ENCODE results near the gene AKTIP.

The AKTIP gene

DNA sequence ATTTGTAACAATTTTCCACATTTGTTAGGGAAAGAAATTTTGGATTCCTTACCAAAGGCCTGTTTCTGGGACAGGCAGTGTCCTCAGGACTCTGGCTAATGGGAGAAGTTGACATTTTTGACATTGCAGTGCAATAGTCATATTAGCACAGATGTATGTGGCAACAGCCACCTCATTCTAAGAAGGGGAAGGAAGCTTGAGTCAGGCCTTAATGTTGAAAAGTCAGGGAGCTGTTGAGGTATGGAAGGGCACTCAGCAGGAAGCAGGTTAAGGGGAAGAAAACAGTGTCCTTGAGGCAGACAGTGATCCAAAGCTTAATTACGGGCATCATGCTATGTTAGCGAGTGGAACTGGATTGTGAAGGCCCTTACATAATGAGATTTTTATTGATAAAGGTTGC is 20.9 kb downstream of the AKTIP start:
- no peak for DNase-seq (ENCODE audit: low read depth in 1 of 2, low spot score in 1 of 2)

DNA sequence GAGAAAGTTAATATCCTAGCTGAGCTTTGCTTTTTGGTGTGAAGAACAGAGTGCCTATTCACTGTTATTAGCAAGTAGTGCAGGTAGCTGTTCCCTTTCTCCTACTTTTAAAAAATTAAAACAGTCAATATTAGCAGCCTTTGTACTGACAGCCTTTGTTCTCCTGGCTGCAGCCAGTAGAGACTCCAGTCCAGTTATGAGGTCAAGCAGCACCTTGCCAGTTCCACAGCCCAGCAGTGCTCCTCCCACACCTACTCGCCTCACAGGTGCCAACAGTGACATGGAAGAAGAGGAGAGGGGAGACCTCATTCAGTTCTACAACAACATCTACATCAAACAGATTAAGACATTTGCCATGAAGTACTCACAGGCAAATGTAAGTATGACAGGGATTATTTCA is 22.6 kb downstream of the AKTIP start:
- no peak for DNase-seq (ENCODE audit: low read depth in 1 of 2, low spot score in 1 of 2)

DNA sequence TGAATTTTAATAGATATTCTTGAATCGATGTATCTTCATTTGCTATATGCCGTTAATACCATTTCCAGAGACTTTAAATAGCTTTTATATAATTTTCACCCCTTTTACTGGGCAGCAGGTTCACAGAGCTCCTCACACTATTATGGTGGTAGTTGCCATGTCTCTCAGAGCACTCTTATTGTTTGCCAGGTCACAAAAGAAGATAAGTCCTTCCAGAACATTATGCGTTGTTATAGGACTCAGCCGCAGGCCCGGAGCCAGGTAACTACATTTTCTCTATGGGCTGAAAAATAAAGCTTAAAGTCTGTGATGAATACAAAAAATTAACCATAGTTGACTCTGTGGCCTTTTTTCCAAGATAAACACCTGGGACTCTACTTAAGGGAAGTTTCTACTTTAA is 24.0 kb downstream of the AKTIP start:
- DNase-seq (ENCODE audit: low read depth in 1 of 2, low spot score in 1 of 2), result no peak

DNA sequence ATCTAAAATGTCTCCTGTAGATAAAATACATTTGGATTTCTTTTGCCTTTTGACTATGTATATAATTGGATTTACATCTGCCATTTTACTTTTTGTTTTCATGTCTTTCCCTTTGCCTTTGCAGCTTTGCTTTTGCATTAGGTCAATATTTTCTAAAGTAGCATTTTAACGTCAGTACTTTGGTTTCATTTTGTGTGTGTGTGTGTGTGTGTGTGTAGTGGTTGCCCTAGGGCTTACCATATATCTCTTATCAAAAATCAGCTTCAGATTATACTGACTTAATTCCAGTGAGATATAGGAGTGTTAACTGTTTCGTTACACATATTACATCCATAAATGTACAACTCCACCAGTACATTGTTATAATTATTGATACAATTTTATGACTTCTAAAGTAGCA is 26.1 kb downstream of the AKTIP start:
- no peak for DNase-seq (ENCODE audit: low read depth in 1 of 2, low spot score in 1 of 2)

DNA sequence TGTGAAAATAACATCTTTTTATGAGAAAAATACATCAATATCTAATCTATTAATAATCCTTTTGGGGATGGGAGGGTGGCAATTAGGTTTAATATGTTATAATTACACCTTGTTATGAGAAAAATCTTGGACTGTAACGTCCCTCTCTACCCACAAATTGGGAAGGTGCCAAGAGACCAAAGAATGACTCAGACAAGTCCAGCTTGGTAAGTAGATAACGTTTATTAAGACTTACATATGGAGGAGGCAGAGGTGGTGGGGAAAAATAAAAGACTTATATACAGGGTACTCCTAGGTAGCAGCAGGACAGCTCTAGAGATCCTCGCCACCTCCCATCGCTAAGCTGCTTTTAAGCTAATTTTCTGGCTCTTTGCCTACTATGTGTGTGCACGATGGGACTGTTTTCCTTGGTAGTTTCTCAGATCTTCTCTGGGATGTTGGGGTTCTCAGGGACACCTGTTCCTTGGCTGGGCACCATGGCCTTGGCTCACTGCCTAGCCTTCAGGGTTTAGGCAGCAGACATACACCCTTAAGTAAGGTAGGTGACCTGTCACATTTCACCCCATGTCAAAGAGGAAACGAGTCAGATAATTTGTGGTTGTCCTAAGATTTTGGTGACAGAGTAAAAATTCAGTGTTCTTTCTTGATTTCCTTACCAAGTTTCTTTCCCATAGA is 37.3 kb downstream of the AKTIP start:
- no peak for DNase-seq (ENCODE audit: low read depth in 1 of 2, low spot score in 1 of 2)

DNA sequence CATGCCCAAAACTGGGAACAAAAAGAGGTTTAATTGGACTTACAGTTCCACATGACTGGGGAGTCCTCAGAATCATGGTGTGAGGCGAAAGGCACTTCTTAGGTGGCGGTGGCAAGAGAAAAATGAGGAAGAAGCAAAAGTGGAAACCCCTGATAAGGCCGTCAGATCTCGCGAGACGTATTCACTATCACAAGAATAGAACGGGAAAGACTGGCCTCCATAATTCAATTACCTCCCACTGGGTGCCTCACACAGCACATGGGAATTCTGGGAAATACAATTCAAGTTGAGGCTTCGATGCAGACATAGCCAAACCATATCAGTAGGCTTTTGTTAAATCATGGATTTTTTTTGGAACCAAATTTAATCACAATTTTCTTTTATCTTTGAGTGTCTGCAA is 44.4 kb downstream of the AKTIP start:
- DNase-seq (ENCODE audit: low read depth in 1 of 2, low spot score in 1 of 2), result no peak

DNA sequence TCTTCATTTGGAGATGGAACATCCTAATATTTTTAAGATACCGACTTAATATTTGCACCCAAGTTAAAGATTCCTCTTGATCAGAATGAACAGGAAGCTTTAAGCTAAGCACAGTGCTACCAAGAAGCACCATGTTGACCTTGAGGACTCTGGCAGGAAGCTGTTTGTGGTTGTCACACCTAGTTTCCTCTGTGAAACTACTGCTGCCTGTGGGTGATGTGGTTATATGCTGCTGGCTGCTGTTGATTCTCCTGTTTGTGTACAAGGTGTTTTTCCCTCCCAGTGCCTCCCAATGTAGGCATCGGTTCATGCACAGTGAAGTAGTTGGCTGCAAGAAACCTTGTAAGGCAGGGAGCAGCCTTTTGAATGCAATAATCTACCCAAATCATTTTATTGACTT is 45.3 kb downstream of the AKTIP start:
- peak; percentile 3 to 51 for DNase-seq (ENCODE audit: low read depth in 1 of 2, low spot score in 1 of 2)

DNA sequence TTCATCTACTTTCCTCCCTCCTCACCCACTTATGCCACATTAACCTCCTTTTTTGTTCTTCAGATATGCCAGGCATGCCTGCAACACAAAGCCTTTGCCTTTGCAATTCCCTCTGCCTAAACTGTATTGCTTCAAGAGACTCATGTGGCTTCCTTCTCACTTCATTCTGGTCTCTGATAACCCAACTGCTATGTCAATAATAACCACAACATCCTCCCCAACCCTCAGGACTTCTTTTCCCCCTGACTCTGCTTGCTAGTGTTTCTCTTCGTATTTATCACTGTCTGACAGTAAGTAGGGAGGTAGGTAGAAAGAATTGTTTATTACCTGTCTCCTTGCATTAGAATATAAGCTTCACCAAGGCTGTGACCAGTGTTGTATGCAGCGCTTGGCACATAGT is 46.4 kb downstream of the AKTIP start:
- DNase-seq (ENCODE audit: low read depth in 1 of 2, low spot score in 1 of 2), result peak in 1 of 2 donors; percentile 11

DNA sequence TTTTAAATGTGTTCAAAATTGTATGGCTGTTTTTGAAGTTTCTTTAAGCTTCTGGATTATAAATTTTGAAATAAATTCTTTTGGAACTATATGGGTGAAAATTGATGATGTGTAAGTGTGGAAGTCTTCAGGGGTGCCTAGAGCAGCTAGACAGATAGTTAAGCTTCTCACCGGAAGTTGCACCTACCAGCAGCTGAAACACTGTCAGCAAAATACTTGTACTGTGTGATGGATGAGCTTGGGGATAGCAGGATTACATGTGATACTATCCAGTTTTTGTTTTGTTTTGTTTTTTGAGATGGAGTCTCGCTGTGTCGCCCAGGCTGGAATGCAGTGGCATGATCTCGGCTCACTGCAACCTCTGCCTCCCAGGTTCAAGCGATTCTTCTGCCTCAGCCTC is 49.1 kb downstream of the AKTIP start:
- no peak for DNase-seq (ENCODE audit: low read depth in 1 of 2, low spot score in 1 of 2)

DNA sequence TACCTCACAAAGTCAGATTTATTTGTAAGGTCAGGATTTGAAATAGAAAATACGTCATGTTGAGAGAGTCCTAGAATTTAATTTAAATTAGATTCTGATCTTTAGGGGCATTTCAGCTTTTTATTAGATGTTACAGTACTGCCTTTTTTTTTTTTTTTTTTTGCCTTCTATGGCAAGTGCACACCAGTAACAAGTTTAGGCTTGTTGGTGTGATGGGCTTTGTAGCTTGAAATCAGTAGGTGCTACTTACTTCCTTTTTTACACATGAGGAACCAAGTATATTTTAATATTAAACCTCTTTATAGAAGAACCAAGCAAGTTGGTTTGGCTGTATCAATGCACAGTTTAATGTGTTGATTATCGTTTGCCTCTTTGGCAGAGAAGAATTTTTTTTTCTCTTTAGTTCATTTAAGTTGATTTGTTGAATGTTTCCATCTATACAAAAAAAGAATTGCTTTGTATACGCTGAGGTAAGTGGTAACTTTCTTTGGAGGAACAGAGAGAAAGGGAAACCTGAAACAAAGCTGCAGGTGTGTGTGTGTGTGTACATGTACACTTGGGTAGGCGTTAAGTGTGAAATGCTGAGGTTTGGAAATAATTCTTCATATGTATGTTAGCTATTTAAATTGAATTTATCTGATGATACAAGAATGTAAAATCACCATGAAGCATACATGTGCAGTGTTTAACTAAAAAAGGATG is 53.0 kb downstream of the AKTIP start:
- no peak for DNase-seq (ENCODE audit: low read depth in 1 of 2, low spot score in 1 of 2)

DNA sequence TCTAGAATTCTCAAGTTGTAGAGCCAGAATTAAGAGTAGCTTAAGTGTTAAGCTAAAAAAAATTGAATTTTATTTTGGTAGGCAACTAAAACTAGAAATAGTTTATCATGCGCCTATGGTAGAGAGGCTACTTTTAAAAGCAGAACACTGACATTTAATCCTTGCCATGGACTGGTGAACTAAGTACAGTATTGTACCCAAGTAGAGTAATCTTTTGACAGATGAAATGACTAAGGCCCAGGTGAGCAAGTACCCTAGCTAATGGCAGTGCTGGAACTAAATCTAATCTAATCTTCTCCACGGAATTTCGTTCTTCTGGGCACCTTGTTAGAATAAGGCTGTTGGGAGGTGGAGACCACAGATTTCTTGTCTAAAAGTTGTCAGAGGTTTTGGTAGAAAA is 56.9 kb downstream of the AKTIP start:
- no peak for DNase-seq (ENCODE audit: low read depth in 1 of 2, low spot score in 1 of 2)

DNA sequence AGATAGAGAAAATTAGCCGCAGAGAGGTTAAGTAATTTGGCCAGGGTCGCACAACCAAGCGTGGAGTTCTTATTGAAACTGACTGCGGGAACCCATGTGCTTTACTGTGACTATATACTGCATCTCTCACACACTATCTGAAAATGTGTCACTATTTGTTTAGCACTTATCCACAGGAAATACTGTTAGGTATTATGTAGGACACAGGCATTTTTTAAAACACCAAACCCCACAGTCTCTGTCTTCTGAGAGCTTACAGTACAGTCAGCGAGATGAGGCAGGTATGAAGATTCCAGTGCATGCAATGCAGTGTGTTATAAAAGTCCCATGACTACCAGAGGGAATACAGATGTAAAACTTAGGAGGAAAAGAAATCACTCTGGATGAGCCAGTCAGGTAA is 57.5 kb downstream of the AKTIP start:
- DNase-seq (ENCODE audit: low read depth in 1 of 2, low spot score in 1 of 2), result no peak

Data from stimulated activated CD4-positive, alpha-beta T cell treated with anti-CD3 and anti-CD28 coated beads, Interleukin-15, amount 100 ng/mL, for 1 hour (primary cell).